Central memory CD4-positive, alpha-beta T cell (primary cell): ENCODE measurements around the gene EPB41L1.

ENCODE experiments used
- DNase-seq: peaks from one replicate; pipeline ENCODE4 v3.0.0; 2022

Gene EPB41L1

GRCh38 chr20:36266189-36266588, 111.6 kb downstream of the EPB41L1 start:
- no peak for DNase-seq

DNA sequence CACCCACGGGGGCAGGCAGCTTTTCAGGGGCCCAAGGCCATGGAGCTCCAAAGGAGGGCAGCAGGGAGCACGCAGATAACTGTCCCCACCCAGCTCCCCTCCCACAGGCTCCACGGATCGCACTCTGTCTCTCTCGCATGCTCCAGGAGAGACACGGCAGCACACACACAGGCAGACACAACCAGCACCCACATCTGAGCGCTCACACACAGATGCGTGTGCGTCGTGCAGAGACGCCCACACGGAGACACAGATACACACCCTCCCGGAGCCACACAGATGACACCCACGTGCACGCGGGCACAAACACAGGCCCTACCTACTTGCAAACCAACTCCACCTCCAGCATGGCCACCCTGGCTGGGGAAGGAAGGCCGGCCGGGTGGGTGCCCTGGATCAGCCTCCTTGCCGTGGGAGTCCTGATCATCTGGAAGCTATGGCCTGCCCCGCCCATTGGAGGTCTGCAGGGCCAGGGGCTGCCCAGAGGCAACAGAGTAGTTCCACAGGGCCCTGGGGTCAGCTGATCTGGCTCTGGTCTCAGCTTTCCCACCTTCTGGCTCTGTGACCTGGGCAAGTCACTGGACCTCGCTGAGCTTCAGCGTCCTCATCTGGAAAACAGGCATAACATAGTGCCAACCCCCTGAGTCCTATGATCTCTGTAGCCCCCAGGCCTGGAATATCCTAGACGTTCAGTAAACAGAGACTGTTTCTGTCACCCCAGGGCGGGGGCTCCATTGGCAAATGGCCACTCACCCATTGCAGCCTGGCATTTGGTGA, 113.3 kb downstream of the EPB41L1 start:
- no peak for DNase-seq

- no peak for DNase-seq
Measured at GRCh38 chr20:36268440-36269342, 114.2 kb downstream of the EPB41L1 start.

DNA sequence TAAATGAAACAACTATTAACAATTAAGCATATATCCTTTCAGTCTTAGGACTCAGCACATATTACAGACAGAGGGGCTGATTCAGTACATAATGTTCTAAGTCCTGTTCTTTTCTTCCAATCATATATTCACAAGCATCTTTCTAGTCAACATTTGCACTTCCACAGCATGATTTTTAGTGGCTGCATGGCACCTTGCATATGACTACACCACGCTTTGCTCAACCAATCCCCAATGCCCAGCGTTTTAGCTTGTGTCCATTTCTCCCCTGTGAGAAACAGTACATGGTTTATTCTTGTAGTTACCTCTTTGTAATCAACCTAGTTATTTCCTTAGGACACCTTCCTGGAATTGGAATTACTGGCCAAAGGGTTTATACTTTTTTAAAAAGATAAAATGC, 115.0 kb downstream of the EPB41L1 start:
- DNase-seq: no peak

- DNase-seq: no peak
Measured at GRCh38 chr20:36270744-36271638, 116.5 kb downstream of the EPB41L1 start.

- DNase-seq: no peak
Measured at GRCh38 chr20:36271639-36272546, 117.4 kb downstream of the EPB41L1 start.

DNA sequence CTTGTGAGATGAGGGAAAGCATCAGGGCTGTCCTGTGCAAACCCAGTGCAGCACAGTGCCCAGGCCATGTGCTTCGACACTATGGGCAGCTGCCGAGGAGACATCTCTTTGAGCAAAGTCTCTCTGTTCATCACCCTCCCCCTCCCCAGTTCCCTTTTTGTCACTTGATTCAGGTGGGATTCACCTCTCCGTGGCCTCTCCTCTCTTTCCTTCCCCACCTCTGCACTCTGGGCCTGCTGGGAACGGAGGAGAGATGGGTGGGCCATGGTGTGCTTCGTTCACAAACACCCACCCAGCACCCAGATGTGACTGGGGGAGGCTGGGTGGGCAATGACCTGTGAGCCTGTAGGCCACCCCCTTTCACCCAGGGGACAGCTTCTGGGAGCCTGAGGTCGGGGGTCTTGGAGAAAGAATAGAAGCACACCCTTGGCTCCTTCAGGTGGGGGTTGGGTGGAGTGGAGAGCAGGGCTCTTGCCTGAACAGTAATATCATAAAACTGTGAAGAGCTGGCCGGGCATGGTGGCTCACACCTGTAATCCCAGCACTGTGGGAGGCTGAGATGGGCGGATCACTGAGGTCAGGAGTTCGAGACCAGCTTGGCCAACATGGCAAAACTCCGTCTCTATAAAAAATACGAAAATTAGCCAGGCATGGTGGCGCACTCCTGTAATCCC, 118.1 kb downstream of the EPB41L1 start:
- DNase-seq: no peak

GRCh38 chr20:36273414-36274180, 119.1 kb downstream of the EPB41L1 start:
- DNase-seq: no peak

DNA sequence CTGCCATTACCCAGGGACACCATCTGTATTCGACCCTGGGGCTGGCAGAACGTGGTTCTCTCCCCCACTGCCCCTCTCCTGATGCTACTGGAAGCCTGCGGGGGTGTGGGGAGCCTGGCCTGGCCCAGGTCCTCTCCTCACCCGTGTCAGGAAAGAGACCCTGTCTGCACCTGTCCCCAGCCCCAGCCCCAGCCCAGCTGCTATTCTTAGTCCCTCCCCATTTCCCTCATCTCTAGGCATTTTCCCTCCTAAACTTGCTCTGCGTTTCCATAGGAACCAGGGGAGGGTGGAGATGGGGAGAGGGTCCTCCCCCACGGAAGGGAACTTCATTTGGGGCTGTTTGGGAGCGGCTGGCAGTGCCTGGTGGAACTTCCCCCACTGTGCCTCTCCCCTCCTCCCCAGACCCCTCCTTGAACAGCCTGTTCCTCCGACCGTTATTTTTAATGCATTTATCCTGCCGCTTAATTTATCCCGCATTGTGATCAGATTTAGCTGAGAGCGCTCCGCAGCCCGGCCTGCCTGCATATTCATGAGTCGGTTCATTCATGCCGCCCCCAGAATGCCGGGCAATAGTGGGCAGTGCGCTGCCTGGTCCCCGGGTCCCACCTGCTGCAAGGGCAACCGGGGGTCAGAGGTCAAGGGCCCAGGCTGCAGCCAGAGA, 119.8 kb downstream of the EPB41L1 start:
- no peak for DNase-seq

DNA sequence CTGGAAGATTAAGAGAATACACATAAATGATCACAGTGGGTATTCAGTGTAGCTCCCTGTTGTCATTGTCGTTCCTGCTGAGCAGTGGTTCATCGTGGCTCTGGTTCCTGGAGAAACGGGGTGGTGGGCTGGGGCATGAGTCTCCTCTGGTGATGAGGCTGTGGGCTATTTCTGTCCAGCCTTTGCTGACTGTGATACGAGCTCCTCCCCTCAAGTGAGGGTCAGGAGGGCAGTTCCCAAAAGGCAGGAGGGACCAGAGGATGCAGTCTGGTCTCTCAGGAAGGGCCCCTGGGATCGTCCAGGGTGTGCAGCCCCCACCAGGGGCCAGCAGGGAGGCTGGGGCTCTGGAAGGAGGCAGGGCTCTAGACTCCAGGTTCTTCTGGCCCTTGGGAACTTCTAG, 120.5 kb downstream of the EPB41L1 start:
- DNase-seq: no peak

DNA sequence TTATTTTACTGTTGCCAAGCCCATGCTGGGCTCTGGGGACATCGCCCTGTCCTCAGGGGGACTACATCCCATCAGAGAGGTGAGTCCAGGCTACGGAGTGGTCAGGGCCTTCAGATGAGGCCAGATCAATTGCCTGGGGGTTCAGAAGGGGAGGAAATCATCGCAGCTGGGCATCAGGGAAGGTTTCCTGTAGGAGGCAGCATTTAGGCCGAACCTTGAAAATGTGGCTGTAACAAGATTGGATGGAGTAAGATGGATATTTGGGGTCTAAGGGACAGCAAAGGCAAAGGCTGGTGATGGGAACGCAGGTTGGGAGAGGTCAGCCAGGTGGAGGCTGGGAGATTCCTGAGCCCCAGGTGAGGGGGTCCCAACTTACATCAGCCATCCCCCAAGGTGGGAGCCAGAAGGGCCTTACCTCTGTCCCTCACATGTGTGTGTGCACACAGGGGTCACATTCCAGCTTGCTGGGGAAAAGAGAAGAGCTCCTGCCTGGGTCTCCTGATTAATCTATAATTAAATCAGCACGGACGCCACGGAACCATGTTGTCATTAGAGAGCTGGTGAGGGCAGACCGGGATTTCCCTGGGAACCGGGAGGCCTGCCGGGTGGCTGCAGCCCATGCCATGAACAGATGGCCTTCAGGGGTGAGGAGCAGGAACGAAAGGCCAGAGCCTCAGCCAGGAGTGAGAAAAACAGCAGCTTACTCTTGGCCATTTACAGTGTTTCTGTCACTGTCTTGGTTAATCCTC, 121.1 kb downstream of the EPB41L1 start:
- no peak for DNase-seq

DNA sequence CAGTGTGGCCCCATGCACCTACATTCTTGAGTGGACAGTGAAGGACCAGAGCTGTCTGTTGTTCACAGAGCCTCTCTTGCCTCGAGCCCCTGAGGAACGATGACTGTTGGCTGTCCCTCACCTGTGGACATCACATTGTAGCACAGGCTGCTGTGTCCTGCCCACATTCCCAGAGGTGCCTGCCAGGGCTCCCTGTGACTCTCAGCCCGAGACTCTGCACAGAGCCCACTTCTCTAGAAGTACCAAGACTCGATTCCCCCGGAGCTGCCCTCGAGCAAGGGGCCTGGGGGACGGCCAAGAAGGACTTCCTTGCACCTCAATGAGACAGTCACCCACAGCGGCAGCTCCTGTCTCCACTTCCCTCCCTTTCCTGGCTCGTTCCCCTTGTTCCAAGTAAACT, 123.0 kb downstream of the EPB41L1 start:
- no peak for DNase-seq

- DNase-seq: no peak
Measured at GRCh38 chr20:36279362-36279761, 124.8 kb downstream of the EPB41L1 start.

- DNase-seq: no peak
Measured at GRCh38 chr20:36279776-36280175, 125.2 kb downstream of the EPB41L1 start.

DNA sequence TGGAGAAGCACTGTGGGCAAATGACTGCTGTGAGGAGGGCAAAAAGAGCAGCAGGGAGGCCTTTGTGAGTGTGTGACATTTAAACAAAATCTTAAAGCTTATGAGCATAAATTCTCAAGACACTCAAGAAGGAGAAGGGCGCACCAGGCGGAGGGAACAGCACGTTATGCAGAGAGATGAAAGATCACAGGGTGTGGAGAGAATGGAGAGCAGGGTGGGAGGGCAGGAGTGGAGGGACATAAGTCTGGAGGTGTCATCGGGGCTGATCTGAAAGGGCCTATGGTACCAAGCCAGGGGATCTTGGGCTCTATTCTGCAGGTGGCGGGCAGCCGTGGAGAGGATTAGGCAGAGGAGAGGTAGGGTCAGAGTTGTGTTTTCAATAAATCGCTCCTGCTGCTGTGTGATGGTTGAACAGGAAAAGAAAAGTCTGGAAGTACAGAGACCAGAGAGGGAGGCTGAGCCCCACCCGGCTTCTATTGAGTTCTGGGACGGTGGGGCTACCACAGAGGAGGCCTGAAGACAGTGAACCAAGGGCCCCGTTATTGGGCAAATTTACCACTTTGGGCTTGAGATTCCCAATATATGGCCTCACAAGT, 127.3 kb downstream of the EPB41L1 start:
- no peak for DNase-seq
